Endodermal cell (in vitro differentiated cells): Measurements from ENCODE around the gene DENND1A. TPM values are rescaled to one million over a fixed set of nuclear protein-coding genes. Genes with fewer than 3 reads are reported as not detected.

Experiments used
- DNase-seq: peaks from one replicate; pipeline ENCODE4 v3.0.0-alpha.2; 2017
- H3K27ac ChIP-seq: 2 replicates; pipeline ENCODE4 v1.5.1; 2013; ENCODE audit warnings: mild to moderate bottlenecking, low read depth, low read length, moderate library complexity
- H3K27me3 ChIP-seq: 2 replicates; pipeline ENCODE4 v1.6.1; 2013; ENCODE audit warnings: mild to moderate bottlenecking, low read length, moderate library complexity; ENCODE audit not compliant: insufficient read depth, control insufficient read depth, poor library complexity, severe bottlenecking
- H3K36me3 ChIP-seq: 2 replicates; pipeline ENCODE4 v1.7.0; 2013; ENCODE audit warnings: mild to moderate bottlenecking, low read length, moderate library complexity; ENCODE audit not compliant: control insufficient read depth, insufficient read depth
- H3K4me1 ChIP-seq: one replicate; pipeline ENCODE4 v1.7.0; 2013; ENCODE audit warnings: low read length; ENCODE audit not compliant: control insufficient read depth, insufficient read depth
- H3K4me3 ChIP-seq: 2 replicates; pipeline ENCODE4 v1.5.1; 2013; ENCODE audit warnings: mild to moderate bottlenecking, low read length, moderate library complexity
- H3K9ac ChIP-seq: 2 replicates; pipeline ENCODE4 v1.6.1; 2013; ENCODE audit warnings: mild to moderate bottlenecking, low read length, moderate library complexity; ENCODE audit not compliant: poor library complexity, severe bottlenecking; ENCODE audit errors: extremely low read depth
- H3K9me3 ChIP-seq: 2 replicates; pipeline ENCODE4 v1.6.1; 2013; ENCODE audit warnings: mild to moderate bottlenecking, low read length, moderate library complexity; ENCODE audit not compliant: control insufficient read depth
- H3K27ac Mint-ChIP-seq: 2 replicates; pipeline ENCODE4 v1.8.0; 2020; ENCODE audit warnings: mixed read lengths
- H3K27me3 Mint-ChIP-seq: 2 replicates; pipeline ENCODE4 v1.8.0; 2021; ENCODE audit warnings: mild to moderate bottlenecking, mixed read lengths; ENCODE audit not compliant: insufficient read depth
- H3K36me3 Mint-ChIP-seq: 2 replicates; pipeline ENCODE4 v1.8.0; 2020; ENCODE audit warnings: low read depth, mixed read lengths
- H3K4me1 Mint-ChIP-seq: 2 replicates; pipeline ENCODE4 v1.8.0; 2020; ENCODE audit warnings: mixed read lengths
- H3K4me3 Mint-ChIP-seq: 2 replicates; pipeline ENCODE4 v1.8.0; 2020; ENCODE audit warnings: mild to moderate bottlenecking, moderate library complexity, mixed read lengths
- H3K9me3 Mint-ChIP-seq: 2 replicates; pipeline ENCODE4 v1.8.0; 2020; ENCODE audit warnings: mild to moderate bottlenecking, mixed read lengths
- WGBS, 2 experiments: methylation state at CpG; one replicate each; pipeline versions ENCODE4 v1.1.5 to v1.1.7; 2013; ENCODE audit warnings: missing lambda C conversion rate in 2 of 2, mixed read lengths in 1 of 2; ENCODE audit not compliant: insufficient coverage in 1 of 2, insufficient read length in 1 of 2; 5-methylcytosine and 5-hydroxymethylcytosine counted together
- total RNA-seq, 2 donors: library from RNA; stranded (reverse); fragmentation: NEBNext Ultra II Directional in 1 of 2; extraction: Animal tissue kit (Norgen Biotek cat#: 25700) in 1 of 2; gene quantifications; 2 replicates in 1 of 2; 3 replicates in 1 of 2; pipeline ENCODE4 v1.2.1, GENCODE V29; 2021
- TF ChIP-seq, protein P1 (sequence below): fragments of 200-600 bp; sonication (generic); conservative IDR thresholded peaks from 2 replicates; pipeline ENCODE4 v1.5.0; 2021; ENCODE audit warnings: antibody characterized with exemption, mild to moderate bottlenecking

DENND1A gene
- total RNA-seq, 2 donors from 2014 or later: 29.5 to 38.4 TPM

- TF ChIP-seq, protein P1, sequence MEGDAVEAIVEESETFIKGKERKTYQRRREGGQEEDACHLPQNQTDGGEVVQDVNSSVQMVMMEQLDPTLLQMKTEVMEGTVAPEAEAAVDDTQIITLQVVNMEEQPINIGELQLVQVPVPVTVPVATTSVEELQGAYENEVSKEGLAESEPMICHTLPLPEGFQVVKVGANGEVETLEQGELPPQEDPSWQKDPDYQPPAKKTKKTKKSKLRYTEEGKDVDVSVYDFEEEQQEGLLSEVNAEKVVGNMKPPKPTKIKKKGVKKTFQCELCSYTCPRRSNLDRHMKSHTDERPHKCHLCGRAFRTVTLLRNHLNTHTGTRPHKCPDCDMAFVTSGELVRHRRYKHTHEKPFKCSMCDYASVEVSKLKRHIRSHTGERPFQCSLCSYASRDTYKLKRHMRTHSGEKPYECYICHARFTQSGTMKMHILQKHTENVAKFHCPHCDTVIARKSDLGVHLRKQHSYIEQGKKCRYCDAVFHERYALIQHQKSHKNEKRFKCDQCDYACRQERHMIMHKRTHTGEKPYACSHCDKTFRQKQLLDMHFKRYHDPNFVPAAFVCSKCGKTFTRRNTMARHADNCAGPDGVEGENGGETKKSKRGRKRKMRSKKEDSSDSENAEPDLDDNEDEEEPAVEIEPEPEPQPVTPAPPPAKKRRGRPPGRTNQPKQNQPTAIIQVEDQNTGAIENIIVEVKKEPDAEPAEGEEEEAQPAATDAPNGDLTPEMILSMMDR: no peak
- 7 to 71% methylated on average over 2 to 4 of the region's 4 CpGs for WGBS, 2 experiments
- Histone ChIP-seq H3K27me3 (no peaks in the 10 kb centered on the region), H3K9ac (peak overlapping the region; percentile 5), H3K27ac (peak overlapping the region; percentile 89), H3K9me3 (no peaks in the 10 kb centered on the region), H3K4me3 (no peak overlapping the region), H3K4me1 (peaks cover 8% of the 10 kb centered on the region), H3K36me3 (no peaks in the 10 kb centered on the region)
- peak; percentile 78 for DNase-seq
- H3K4me3 Mint-ChIP-seq: no peak overlapping the region
- H3K9me3 Mint-ChIP-seq: no peaks in the 10 kb centered on the region
- peaks cover 46% of the 10 kb centered on the region for H3K4me1 Mint-ChIP-seq
- peak overlapping the region; percentile 74 for H3K27ac Mint-ChIP-seq
- H3K36me3 Mint-ChIP-seq: no peaks in the 10 kb centered on the region
- no peaks in the 10 kb centered on the region for H3K27me3 Mint-ChIP-seq
Observed at GRCh38 chr9:123438821-123439220, 491.1 kb downstream of the DENND1A start.

GRCh38 chr9:123438321-123438720 is 491.6 kb downstream of the DENND1A start:
- no peaks in the 10 kb centered on the region for H3K9me3 ChIP-seq
- H3K4me1 ChIP-seq: peaks cover 8% of the 10 kb centered on the region
- H3K27me3 ChIP-seq: no peaks in the 10 kb centered on the region
- no peaks in the 10 kb centered on the region for H3K27me3 Mint-ChIP-seq
- peak overlapping the region; percentile 89 for H3K27ac ChIP-seq
- 37 to 56% methylated on average over 6 to 8 of the region's 8 CpGs for WGBS, 2 experiments
- peak; percentile 58 for DNase-seq
- no peaks in the 10 kb centered on the region for H3K36me3 Mint-ChIP-seq
- no peak overlapping the region for H3K4me3 ChIP-seq
- TF ChIP-seq, protein P1: no peak
- peak overlapping the region; percentile 74 for H3K27ac Mint-ChIP-seq
- peaks cover 46% of the 10 kb centered on the region for H3K4me1 Mint-ChIP-seq
- H3K4me3 Mint-ChIP-seq: no peak overlapping the region
- H3K9ac ChIP-seq: peak overlapping the region; percentile 4
- H3K36me3 ChIP-seq: no peaks in the 10 kb centered on the region
- H3K9me3 Mint-ChIP-seq: no peaks in the 10 kb centered on the region

- Mint-ChIP-seq H3K27me3 (no peaks in the 10 kb centered on the region), H3K27ac (no peak overlapping the region), H3K9me3 (no peaks in the 10 kb centered on the region), H3K36me3 (no peaks in the 10 kb centered on the region), H3K4me3 (no peak overlapping the region), H3K4me1 (peaks cover 39% of the 10 kb centered on the region)
- peaks cover 8% of the 10 kb centered on the region for H3K4me1 ChIP-seq
- no peak overlapping the region for H3K27ac ChIP-seq
- TF ChIP-seq, protein P1: no peak
- no peak overlapping the region for H3K9ac ChIP-seq
- no peaks in the 10 kb centered on the region for H3K36me3 ChIP-seq
- H3K9me3 ChIP-seq: no peaks in the 10 kb centered on the region
- H3K27me3 ChIP-seq: no peaks in the 10 kb centered on the region
- peak; percentile 34 for DNase-seq
- H3K4me3 ChIP-seq: no peak overlapping the region
- 88 to 93% methylated on average over 6 to 8 of the region's 8 CpGs for WGBS, 2 experiments
Observed at GRCh38 chr9:123437201-123437600, 492.7 kb downstream of the DENND1A start.
